ENCODE data around the gene YTHDF1. TPM values are rescaled to one million over a fixed set of nuclear protein-coding genes. Genes with fewer than 3 reads are reported as not detected.
A peak's percentile ranks its signal among the peaks of the same experiment; 100 is the strongest.

YTHDF1 gene
- total and polyA plus RNA-seq, 2 donors from 2014 or later = 21.9 to 43.1 TPM

- Histone ChIP-seq H3K4me1 (ENCODE audit: control insufficient read depth in 2 of 3, insufficient read depth in 2 of 3, low read depth in 1 of 3, low read length in 3 of 3) (no peaks in the 10 kb centered on the region), H3K9ac (ENCODE audit: low read length in 3 of 3) (no peak overlapping the region), H3K36me3 (ENCODE audit: control insufficient read depth in 2 of 3, insufficient read depth in 3 of 3, low read length in 3 of 3) (no peaks in the 10 kb centered on the region), H3K27ac (ENCODE audit: low read depth in 2 of 2, low read length in 2 of 2) (no peak overlapping the region), H3K27me3 (ENCODE audit: control insufficient read depth, insufficient read depth, low read length) (peaks cover 2% of the 10 kb centered on the region), H3K4me3 (ENCODE audit: low read length in 3 of 3) (no peak overlapping the region), H3K9me3 (ENCODE audit: control insufficient read depth in 2 of 3, insufficient read depth in 1 of 3, low read length in 3 of 3) (peaks cover 0 to 11% (median 2%) of the 10 kb centered on the region in 3 donors)
- TF ChIP-seq, protein P1, sequence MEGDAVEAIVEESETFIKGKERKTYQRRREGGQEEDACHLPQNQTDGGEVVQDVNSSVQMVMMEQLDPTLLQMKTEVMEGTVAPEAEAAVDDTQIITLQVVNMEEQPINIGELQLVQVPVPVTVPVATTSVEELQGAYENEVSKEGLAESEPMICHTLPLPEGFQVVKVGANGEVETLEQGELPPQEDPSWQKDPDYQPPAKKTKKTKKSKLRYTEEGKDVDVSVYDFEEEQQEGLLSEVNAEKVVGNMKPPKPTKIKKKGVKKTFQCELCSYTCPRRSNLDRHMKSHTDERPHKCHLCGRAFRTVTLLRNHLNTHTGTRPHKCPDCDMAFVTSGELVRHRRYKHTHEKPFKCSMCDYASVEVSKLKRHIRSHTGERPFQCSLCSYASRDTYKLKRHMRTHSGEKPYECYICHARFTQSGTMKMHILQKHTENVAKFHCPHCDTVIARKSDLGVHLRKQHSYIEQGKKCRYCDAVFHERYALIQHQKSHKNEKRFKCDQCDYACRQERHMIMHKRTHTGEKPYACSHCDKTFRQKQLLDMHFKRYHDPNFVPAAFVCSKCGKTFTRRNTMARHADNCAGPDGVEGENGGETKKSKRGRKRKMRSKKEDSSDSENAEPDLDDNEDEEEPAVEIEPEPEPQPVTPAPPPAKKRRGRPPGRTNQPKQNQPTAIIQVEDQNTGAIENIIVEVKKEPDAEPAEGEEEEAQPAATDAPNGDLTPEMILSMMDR (IDR thresholded peaks at IDR 0.05; ENCODE audit: borderline replicate concordance, extremely low read depth, insufficient read depth) = no peak
- intact Hi-C loops (cut with DNase I) = no loop called here
- FAIRE-seq = no peak
- peak in 3 of 5 donors; percentile 41 to 57 (median 42) for DNase-seq
These were observed 64.2 kb downstream of the YTHDF1 start for GRCh38 chr20:63151554-63152321.

DNA sequence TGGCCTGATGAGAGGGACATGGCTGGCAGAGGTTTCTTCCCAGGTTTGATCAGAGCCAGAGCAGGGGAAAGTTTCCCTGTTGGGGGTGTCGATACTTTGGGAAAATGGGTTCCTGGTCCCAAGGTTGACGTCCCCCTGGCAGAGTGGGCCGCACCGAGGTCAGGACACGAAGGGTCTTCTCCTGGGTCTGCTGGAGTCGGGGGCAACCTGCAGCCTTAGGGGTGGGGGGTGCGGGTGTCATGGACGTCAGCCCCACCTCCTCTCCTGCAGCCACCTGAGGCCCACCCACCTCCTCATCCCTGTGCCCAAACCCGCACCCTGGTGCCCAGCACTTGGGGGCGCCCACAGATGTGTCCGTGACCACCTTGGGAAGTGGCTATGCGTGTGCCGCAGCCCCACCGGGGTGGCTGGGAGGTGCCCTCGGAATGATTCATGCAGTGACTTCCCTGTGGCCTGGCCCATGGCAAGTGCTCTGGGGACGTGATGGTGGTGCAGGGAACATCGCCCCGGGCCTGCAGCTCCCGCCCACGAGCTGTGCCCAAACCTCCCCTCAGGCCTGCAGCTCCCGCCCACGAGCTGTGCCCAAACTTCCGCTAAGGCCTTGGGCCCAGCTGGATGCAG, 64.9 kb downstream of the YTHDF1 start:
- Histone ChIP-seq H3K36me3 (ENCODE audit: control insufficient read depth in 2 of 3, insufficient read depth in 3 of 3, low read length in 3 of 3) (no peaks in the 10 kb centered on the region), H3K4me3 (ENCODE audit: low read length in 3 of 3) (no peak overlapping the region), H3K27me3 (ENCODE audit: control insufficient read depth, insufficient read depth, low read length) (peaks cover 2% of the 10 kb centered on the region), H3K4me1 (ENCODE audit: control insufficient read depth in 2 of 3, insufficient read depth in 2 of 3, low read depth in 1 of 3, low read length in 3 of 3) (no peaks in the 10 kb centered on the region), H3K9ac (ENCODE audit: low read length in 3 of 3) (no peak overlapping the region), H3K27ac (ENCODE audit: low read depth in 2 of 2, low read length in 2 of 2) (no peak overlapping the region), H3K9me3 (ENCODE audit: control insufficient read depth in 2 of 3, insufficient read depth in 1 of 3, low read length in 3 of 3) (peaks cover 0 to 11% (median 2%) of the 10 kb centered on the region in 3 donors)
- intact Hi-C loops (cut with DNase I) = no loop called here
- FAIRE-seq (no peak), DNase-seq (peak in 1 of 5 donors; percentile 64)
- TF ChIP-seq, protein P1 (IDR thresholded peaks at IDR 0.05; ENCODE audit: borderline replicate concordance, extremely low read depth, insufficient read depth) = no peak

DNA sequence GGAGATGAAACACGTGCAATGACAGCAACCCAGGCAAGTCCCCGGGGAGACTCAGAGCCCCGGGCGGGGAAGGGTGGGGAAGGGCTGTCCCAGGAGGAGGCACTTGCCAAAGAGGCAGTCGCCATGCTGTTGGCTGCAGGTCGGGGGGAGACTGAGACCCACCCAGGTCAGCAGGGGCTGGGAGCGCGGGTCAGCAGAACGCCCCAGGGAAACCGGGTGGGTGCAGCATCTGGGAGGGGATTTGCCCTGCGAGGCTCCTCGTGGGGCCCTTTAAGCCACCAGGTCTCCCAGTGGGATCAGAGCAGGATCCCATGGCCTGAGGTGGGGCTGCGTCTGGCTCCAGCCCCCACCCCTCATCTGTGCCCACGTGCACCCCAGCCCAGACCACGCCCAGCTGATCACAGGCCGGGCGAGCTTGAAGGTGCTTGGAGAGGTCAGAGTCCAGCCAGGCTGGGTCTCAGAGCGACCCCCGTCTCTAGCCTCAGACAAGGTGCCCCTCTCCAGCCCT, 65.5 kb downstream of the YTHDF1 start:
- Histone ChIP-seq H3K27ac (ENCODE audit: low read depth in 2 of 2, low read length in 2 of 2) (no peak overlapping the region), H3K4me3 (ENCODE audit: low read length in 3 of 3) (no peak overlapping the region), H3K9ac (ENCODE audit: low read length in 3 of 3) (no peak overlapping the region), H3K36me3 (ENCODE audit: control insufficient read depth in 2 of 3, insufficient read depth in 3 of 3, low read length in 3 of 3) (no peaks in the 10 kb centered on the region), H3K9me3 (ENCODE audit: control insufficient read depth in 2 of 3, insufficient read depth in 1 of 3, low read length in 3 of 3) (peaks cover 0 to 11% (median 2%) of the 10 kb centered on the region in 3 donors), H3K27me3 (ENCODE audit: control insufficient read depth, insufficient read depth, low read length) (peaks cover 2% of the 10 kb centered on the region), H3K4me1 (ENCODE audit: control insufficient read depth in 2 of 3, insufficient read depth in 2 of 3, low read depth in 1 of 3, low read length in 3 of 3) (no peaks in the 10 kb centered on the region)
- intact Hi-C loops (cut with DNase I) = no loop called here
- TF ChIP-seq, protein P1 (IDR thresholded peaks at IDR 0.05; ENCODE audit: borderline replicate concordance, extremely low read depth, insufficient read depth) = no peak
- FAIRE-seq = no peak
- peak in 1 of 5 donors; percentile 70 for DNase-seq
